ENCODE measurements around the gene EPB41L3.
A peak's percentile ranks its signal among the peaks of the same experiment; 100 is the strongest.

Gene EPB41L3

GRCh38 chr18:5543036-5543680 is 639 bp downstream of the EPB41L3 start:
- no peaks in the 10 kb centered on the region for H3K9me3 Mint-ChIP-seq
- peaks cover 2% of the 10 kb centered on the region for H3K4me1 Mint-ChIP-seq
- no peak overlapping the region for H3K4me3 Mint-ChIP-seq
- no peak for DNase-seq (ENCODE audit: low spot score in 2 of 2)
- no peak overlapping the region for H3K27ac Mint-ChIP-seq
- ATAC-seq (ENCODE audit: low read depth), result no peak
- peaks cover 17% of the 10 kb centered on the region for H3K27me3 Mint-ChIP-seq
- no peaks in the 10 kb centered on the region for H3K36me3 Mint-ChIP-seq

GRCh38 chr18:5542515-5543035 is 1.2 kb downstream of the EPB41L3 start:
- ATAC-seq (ENCODE audit: low read depth) (peak; percentile 39), DNase-seq (ENCODE audit: low spot score in 2 of 2) (no peak)
- Mint-ChIP-seq H3K9me3 (no peaks in the 10 kb centered on the region), H3K4me1 (peaks cover 2% of the 10 kb centered on the region), H3K27me3 (peaks cover 17% of the 10 kb centered on the region), H3K36me3 (no peaks in the 10 kb centered on the region), H3K4me3 (peak overlapping the region; percentile 44), H3K27ac (no peak overlapping the region)

- Mint-ChIP-seq H3K27ac (no peak overlapping the region), H3K9me3 (no peaks in the 10 kb centered on the region), H3K4me3 (no peak overlapping the region), H3K36me3 (no peaks in the 10 kb centered on the region), H3K4me1 (peaks cover under 1% of the 10 kb centered on the region), H3K27me3 (peaks cover 18% of the 10 kb centered on the region)
- ATAC-seq (ENCODE audit: low read depth) (no peak), DNase-seq (ENCODE audit: low spot score in 2 of 2) (no peak)
These were observed 2.2 kb downstream of the EPB41L3 start for GRCh38 chr18:5541644-5542043.

- DNase-seq (ENCODE audit: low spot score in 2 of 2), result no peak
- no peak overlapping the region for H3K27ac Mint-ChIP-seq
- no peaks in the 10 kb centered on the region for H3K9me3 Mint-ChIP-seq
- H3K4me1 Mint-ChIP-seq, result no peaks in the 10 kb centered on the region
- H3K4me3 Mint-ChIP-seq, result no peak overlapping the region
- H3K36me3 Mint-ChIP-seq, result no peaks in the 10 kb centered on the region
- no peak for ATAC-seq (ENCODE audit: low read depth)
- H3K27me3 Mint-ChIP-seq, result peaks cover 17% of the 10 kb centered on the region
These were observed 4.4 kb downstream of the EPB41L3 start for GRCh38 chr18:5539391-5539790.

- H3K9me3 Mint-ChIP-seq, result no peaks in the 10 kb centered on the region
- H3K27ac Mint-ChIP-seq, result no peak overlapping the region
- no peak overlapping the region for H3K4me3 Mint-ChIP-seq
These were observed 5.3 kb downstream of the EPB41L3 start for GRCh38 chr18:5538544-5538943.

GRCh38 chr18:5537860-5538259 is 5.9 kb downstream of the EPB41L3 start:
- H3K4me3 Mint-ChIP-seq, result no peak overlapping the region
- peaks cover 16% of the 10 kb centered on the region for H3K27me3 Mint-ChIP-seq
- no peak overlapping the region for H3K27ac Mint-ChIP-seq
- no peaks in the 10 kb centered on the region for H3K4me1 Mint-ChIP-seq
- no peak for DNase-seq (ENCODE audit: low spot score in 2 of 2)
- ATAC-seq (ENCODE audit: low read depth), result no peak
- H3K36me3 Mint-ChIP-seq, result no peaks in the 10 kb centered on the region
- H3K9me3 Mint-ChIP-seq, result no peaks in the 10 kb centered on the region

More at GRCh38 chr18:5538544-5538943, 5.3 kb downstream of the EPB41L3 start:
- Mint-ChIP-seq H3K27me3 (peaks cover 16% of the 10 kb centered on the region), H3K36me3 (no peaks in the 10 kb centered on the region), H3K4me1 (no peaks in the 10 kb centered on the region)
- DNase-seq (ENCODE audit: low spot score in 2 of 2), result no peak
- no peak for ATAC-seq (ENCODE audit: low read depth)

GRCh38 chr18:5534845-5535244 is 9.0 kb downstream of the EPB41L3 start:
- H3K4me1 Mint-ChIP-seq, result no peaks in the 10 kb centered on the region
- no peaks in the 10 kb centered on the region for H3K9me3 Mint-ChIP-seq
- no peak overlapping the region for H3K4me3 Mint-ChIP-seq
- H3K27ac Mint-ChIP-seq, result no peak overlapping the region
- no peak for ATAC-seq (ENCODE audit: low read depth)
- no peak for DNase-seq (ENCODE audit: low spot score in 2 of 2)
- H3K27me3 Mint-ChIP-seq, result peaks cover 12% of the 10 kb centered on the region
- H3K36me3 Mint-ChIP-seq, result no peaks in the 10 kb centered on the region

- H3K27ac Mint-ChIP-seq, result no peak overlapping the region
- H3K4me3 Mint-ChIP-seq, result no peak overlapping the region
- ATAC-seq (ENCODE audit: low read depth) (no peak), DNase-seq (ENCODE audit: low spot score in 2 of 2) (no peak)
- no peaks in the 10 kb centered on the region for H3K4me1 Mint-ChIP-seq
- H3K36me3 Mint-ChIP-seq, result no peaks in the 10 kb centered on the region
- H3K27me3 Mint-ChIP-seq, result peaks cover 11% of the 10 kb centered on the region
- H3K9me3 Mint-ChIP-seq, result no peaks in the 10 kb centered on the region
These were observed 11.7 kb downstream of the EPB41L3 start for GRCh38 chr18:5532066-5532465.

GRCh38 chr18:5530629-5531178 is 13.1 kb downstream of the EPB41L3 start:
- peaks cover 11% of the 10 kb centered on the region for H3K27me3 Mint-ChIP-seq
- H3K36me3 Mint-ChIP-seq, result no peaks in the 10 kb centered on the region
- no peaks in the 10 kb centered on the region for H3K9me3 Mint-ChIP-seq
- no peak overlapping the region for H3K27ac Mint-ChIP-seq
- no peak for DNase-seq (ENCODE audit: low spot score in 2 of 2)
- ATAC-seq (ENCODE audit: low read depth), result no peak
- no peaks in the 10 kb centered on the region for H3K4me1 Mint-ChIP-seq
- no peak overlapping the region for H3K4me3 Mint-ChIP-seq

- no peak for ATAC-seq (ENCODE audit: low read depth)
These were observed 14.3 kb downstream of the EPB41L3 start for GRCh38 chr18:5529471-5529870.

GRCh38 chr18:5527603-5528002 is 16.2 kb downstream of the EPB41L3 start:
- Mint-ChIP-seq H3K4me3 (no peak overlapping the region), H3K9me3 (no peaks in the 10 kb centered on the region), H3K27me3 (peaks cover 10% of the 10 kb centered on the region), H3K36me3 (no peaks in the 10 kb centered on the region), H3K4me1 (no peaks in the 10 kb centered on the region), H3K27ac (no peak overlapping the region)
- no peak for DNase-seq (ENCODE audit: low spot score in 2 of 2)
- no peak for ATAC-seq (ENCODE audit: low read depth)

More at GRCh38 chr18:5529471-5529870, 14.3 kb downstream of the EPB41L3 start:
- DNase-seq (ENCODE audit: low spot score in 2 of 2), result no peak
- no peak overlapping the region for H3K27ac Mint-ChIP-seq
- H3K4me3 Mint-ChIP-seq, result no peak overlapping the region
- no peaks in the 10 kb centered on the region for H3K4me1 Mint-ChIP-seq
- H3K36me3 Mint-ChIP-seq, result no peaks in the 10 kb centered on the region
- no peaks in the 10 kb centered on the region for H3K9me3 Mint-ChIP-seq
- H3K27me3 Mint-ChIP-seq, result peaks cover 10% of the 10 kb centered on the region

- DNase-seq (ENCODE audit: low spot score in 2 of 2) (no peak), ATAC-seq (ENCODE audit: low read depth) (no peak)
- H3K9me3 Mint-ChIP-seq, result no peaks in the 10 kb centered on the region
- no peak overlapping the region for H3K4me3 Mint-ChIP-seq
- no peak overlapping the region for H3K27ac Mint-ChIP-seq
- H3K36me3 Mint-ChIP-seq, result no peaks in the 10 kb centered on the region
- H3K27me3 Mint-ChIP-seq, result peaks cover 4% of the 10 kb centered on the region
- no peaks in the 10 kb centered on the region for H3K4me1 Mint-ChIP-seq
These were observed 19.1 kb downstream of the EPB41L3 start for GRCh38 chr18:5524660-5525059.

- DNase-seq (ENCODE audit: low spot score in 2 of 2) (no peak), ATAC-seq (ENCODE audit: low read depth) (no peak)
- peaks cover 5% of the 10 kb centered on the region for H3K27me3 Mint-ChIP-seq
- no peaks in the 10 kb centered on the region for H3K36me3 Mint-ChIP-seq
- H3K4me1 Mint-ChIP-seq, result peaks cover 3% of the 10 kb centered on the region
- H3K4me3 Mint-ChIP-seq, result no peak overlapping the region
- no peaks in the 10 kb centered on the region for H3K9me3 Mint-ChIP-seq
- H3K27ac Mint-ChIP-seq, result no peak overlapping the region
These were observed 22.8 kb downstream of the EPB41L3 start for GRCh38 chr18:5521000-5521399.

GRCh38 chr18:5520464-5520863 is 23.3 kb downstream of the EPB41L3 start:
- peaks cover 7% of the 10 kb centered on the region for H3K4me1 Mint-ChIP-seq
- H3K27ac Mint-ChIP-seq, result no peak overlapping the region
- DNase-seq (ENCODE audit: low spot score in 2 of 2) (no peak), ATAC-seq (ENCODE audit: low read depth) (no peak)
- peaks cover 5% of the 10 kb centered on the region for H3K27me3 Mint-ChIP-seq
- H3K4me3 Mint-ChIP-seq, result no peak overlapping the region
- no peaks in the 10 kb centered on the region for H3K36me3 Mint-ChIP-seq
- H3K9me3 Mint-ChIP-seq, result no peaks in the 10 kb centered on the region
